SW 1271 (cell line): ENCODE results near the gene OR51M1.

ENCODE experiments used
- DNase-seq, 2 experiments: peaks; one replicate each; lab custom pipeline; 2025; lab: John Stamatoyannopoulos, UW

Gene OR51M1

GRCh38 chr11:5384335-5384734 lies 723 bp downstream of the OR51M1 start:
- DNase-seq, result no peak

- no peak for DNase-seq
Observed at GRCh38 chr11:5390210-5390609, 6.6 kb downstream of the OR51M1 start.

- DNase-seq, result no peak
Observed at GRCh38 chr11:5394091-5394490, 10.5 kb downstream of the OR51M1 start.

- no peak for DNase-seq
Observed at GRCh38 chr11:5398936-5399335, 15.3 kb downstream of the OR51M1 start.

GRCh38 chr11:5405173-5405572 lies 21.6 kb downstream of the OR51M1 start:
- DNase-seq, result no peak

- DNase-seq, result no peak
Observed at GRCh38 chr11:5420993-5421392, 37.4 kb downstream of the OR51M1 start.

GRCh38 chr11:5421811-5422210 lies 38.2 kb downstream of the OR51M1 start, which contains the start of gene OR51Q1:
Gene OR51Q1, plus strand, starts transcription at chr11:5422111. Its CDS starts 90 bp downstream, at chr11:5422201.
- no peak for DNase-seq

GRCh38 chr11:5423131-5423530 lies 39.5 kb downstream of the OR51M1 start:
- DNase-seq, result no peak

- DNase-seq, result no peak
Observed at GRCh38 chr11:5441414-5441813, 57.8 kb downstream of the OR51M1 start, which contains the start of gene OR51I1. Gene OR51I1, minus strand, starts transcription at chr11:5441514. Its CDS starts 0 bp downstream, at chr11:5441514.
